Measurements from ENCODE around the gene PFKFB3. TPM values are rescaled to one million over a fixed set of nuclear protein-coding genes. Genes with fewer than 3 reads are reported as not detected.
A peak's percentile ranks its signal among the peaks of the same experiment; 100 is the strongest.
"Not testable (repeated sequence)": the region's sequence is repeated elsewhere in the genome, so short reads cannot be mapped to it uniquely, and the experiment has no call there.

PFKFB3 gene
- total and polyA plus RNA-seq, 12 donors = 5.5 to 77.3 (median 14.7) TPM

DNA sequence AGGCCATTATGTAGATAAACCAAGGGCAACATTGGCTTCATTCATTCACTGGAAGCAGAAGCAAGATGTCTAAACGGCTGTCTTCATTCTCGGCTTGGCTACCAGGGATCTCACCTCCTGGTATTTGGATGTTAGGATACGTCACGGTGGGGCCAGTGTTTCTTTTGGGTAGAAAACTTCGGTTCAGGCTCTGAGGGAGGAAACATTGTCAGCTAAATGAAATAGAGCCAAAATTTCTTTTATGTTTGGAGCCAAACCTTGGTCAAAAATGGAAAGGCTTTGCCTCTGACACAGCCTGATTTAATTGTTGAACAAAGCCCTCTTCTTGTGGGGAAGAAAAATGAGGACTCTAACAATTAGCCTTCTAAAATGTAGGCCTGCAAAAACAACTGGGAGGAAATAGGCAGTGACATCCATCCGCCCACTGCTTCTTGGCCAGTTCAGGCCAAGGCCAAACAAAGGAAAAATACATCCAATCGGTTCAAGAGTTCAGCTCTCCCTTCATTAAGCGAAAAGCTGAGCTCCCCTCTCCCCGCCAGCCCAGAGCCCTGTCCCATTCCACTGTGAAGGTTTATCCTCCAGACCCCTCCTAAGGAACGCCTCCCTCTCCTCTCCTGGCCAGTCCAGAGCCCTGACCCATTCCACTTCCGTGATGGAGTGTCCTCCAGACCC is 44.4 kb downstream of the PFKFB3 start:
- no peak overlapping the region for H3K4me3 ChIP-seq
- 57 to 59% methylated on average over 11 of the region's 11 CpGs for WGBS, 2 donors
- peak in 1 of 2 donors; percentile 44 for DNase-seq
- H3K4me1 ChIP-seq = peaks cover 0 to 22% (median 5%) of the 10 kb centered on the region in 9 donors
- no peaks in the 10 kb centered on the region for H3K9me3 ChIP-seq
- H3K27me3 ChIP-seq = no peaks in the 10 kb centered on the region
- intact Hi-C loops (cut with DNase I) = no loop called here
- peak in 7 of 8 donors; percentile 24 to 84 (median 76) for ATAC-seq
- H3K36me3 ChIP-seq = peaks cover 0 to 15% (median 0%) of the 10 kb centered on the region in 9 donors
- peak overlapping the region in 7 of 10 donors; percentile 42 to 84 (median 63) for H3K27ac ChIP-seq
- TF ChIP-seq, protein P1, sequence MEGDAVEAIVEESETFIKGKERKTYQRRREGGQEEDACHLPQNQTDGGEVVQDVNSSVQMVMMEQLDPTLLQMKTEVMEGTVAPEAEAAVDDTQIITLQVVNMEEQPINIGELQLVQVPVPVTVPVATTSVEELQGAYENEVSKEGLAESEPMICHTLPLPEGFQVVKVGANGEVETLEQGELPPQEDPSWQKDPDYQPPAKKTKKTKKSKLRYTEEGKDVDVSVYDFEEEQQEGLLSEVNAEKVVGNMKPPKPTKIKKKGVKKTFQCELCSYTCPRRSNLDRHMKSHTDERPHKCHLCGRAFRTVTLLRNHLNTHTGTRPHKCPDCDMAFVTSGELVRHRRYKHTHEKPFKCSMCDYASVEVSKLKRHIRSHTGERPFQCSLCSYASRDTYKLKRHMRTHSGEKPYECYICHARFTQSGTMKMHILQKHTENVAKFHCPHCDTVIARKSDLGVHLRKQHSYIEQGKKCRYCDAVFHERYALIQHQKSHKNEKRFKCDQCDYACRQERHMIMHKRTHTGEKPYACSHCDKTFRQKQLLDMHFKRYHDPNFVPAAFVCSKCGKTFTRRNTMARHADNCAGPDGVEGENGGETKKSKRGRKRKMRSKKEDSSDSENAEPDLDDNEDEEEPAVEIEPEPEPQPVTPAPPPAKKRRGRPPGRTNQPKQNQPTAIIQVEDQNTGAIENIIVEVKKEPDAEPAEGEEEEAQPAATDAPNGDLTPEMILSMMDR (IDR thresholded peaks at IDR 0.05) = no peak

DNA sequence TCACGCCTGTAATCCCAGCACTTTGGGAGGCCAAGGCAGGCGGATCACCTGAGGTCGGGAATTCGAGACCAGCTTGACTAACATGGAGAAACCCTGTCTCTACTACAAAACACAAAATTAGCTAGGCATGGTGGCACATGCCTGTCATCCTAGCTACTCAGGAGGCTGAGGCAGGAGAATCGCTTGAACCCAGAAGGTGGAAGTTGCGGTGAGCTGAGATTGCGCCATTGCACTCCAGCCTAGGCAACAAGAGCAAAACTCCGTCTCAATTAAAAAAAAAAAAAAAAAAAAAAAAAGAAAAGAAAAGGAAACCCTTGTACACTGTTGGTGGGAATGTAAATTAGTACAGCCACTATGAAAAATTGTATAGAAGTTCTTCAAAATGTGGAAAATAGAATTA is 46.2 kb downstream of the PFKFB3 start:
- H3K36me3 ChIP-seq; H3K27ac ChIP-seq; ATAC-seq; H3K9me3 ChIP-seq; H3K27me3 ChIP-seq; DNase-seq; intact Hi-C loops (cut with DNase I); H3K4me3 ChIP-seq: not testable (repeated sequence)
- WGBS, 2 donors = 96 to 98% methylated on average over 8 of the region's 8 CpGs
- peaks cover 0 to 19% (median 5%) of the 10 kb centered on the region in 9 donors for H3K4me1 ChIP-seq

DNA sequence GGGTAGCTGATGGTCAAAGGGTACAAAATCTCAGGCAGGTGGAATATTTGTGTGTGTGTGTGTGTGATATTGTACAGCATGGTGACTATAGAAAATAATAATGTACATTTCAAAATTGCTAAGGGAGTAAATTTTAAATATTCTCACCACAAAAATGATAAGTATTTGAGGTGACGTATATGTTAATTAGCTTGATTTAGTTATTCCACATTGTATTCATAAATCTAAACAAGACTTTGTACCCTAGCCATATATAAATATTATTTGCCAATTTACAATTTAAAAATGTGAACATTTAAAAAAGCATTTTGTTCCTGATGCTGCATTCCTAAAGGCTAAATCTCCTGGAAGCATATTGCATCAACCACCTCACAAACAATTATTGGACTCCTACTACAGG is 47.0 kb downstream of the PFKFB3 start:
- TF ChIP-seq, protein P1 (IDR thresholded peaks at IDR 0.05) = no peak
- WGBS, 2 donors = 92 to 95% methylated on average over 1 of the region's 1 CpG
- Histone ChIP-seq H3K36me3 (no peaks in the 10 kb centered on the region), H3K27ac (no peak overlapping the region), H3K4me1 (peaks cover 0 to 19% (median 5%) of the 10 kb centered on the region in 9 donors), H3K27me3 (no peaks in the 10 kb centered on the region), H3K9me3 (no peaks in the 10 kb centered on the region), H3K4me3 (no peak overlapping the region)
- DNase-seq (no peak), ATAC-seq (no peak)
- intact Hi-C loops (cut with DNase I) = no loop called here

DNA sequence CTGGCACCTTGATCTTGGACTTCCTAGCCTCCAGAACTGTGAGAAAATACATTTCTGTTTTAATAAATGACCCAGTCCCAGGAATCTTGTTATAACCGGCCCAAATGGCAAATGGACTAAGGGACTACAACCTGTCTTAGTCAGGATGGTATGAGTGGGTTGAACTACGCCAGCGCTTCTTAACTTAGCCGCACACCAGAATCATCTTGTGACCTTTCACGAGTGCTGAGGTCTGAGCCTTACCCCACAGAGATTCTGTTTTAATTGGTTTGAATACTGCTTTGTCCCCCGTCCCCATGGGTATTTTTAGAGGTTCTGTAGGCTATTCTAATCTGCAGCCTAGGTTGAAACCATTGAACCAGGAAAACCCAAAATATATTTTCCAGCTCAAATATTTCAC is 48.0 kb downstream of the PFKFB3 start:
- Histone ChIP-seq H3K4me3 (no peak overlapping the region), H3K27me3 (no peaks in the 10 kb centered on the region), H3K9me3 (no peaks in the 10 kb centered on the region), H3K4me1 (peaks cover 0 to 19% (median 5%) of the 10 kb centered on the region in 9 donors), H3K36me3 (no peaks in the 10 kb centered on the region), H3K27ac (no peak overlapping the region)
- intact Hi-C loops (cut with DNase I) = no loop called here
- ATAC-seq (no peak), DNase-seq (no peak)
- TF ChIP-seq, protein P1 (IDR thresholded peaks at IDR 0.05) = no peak
- 86 to 88% methylated on average over 6 of the region's 6 CpGs for WGBS, 2 donors

DNA sequence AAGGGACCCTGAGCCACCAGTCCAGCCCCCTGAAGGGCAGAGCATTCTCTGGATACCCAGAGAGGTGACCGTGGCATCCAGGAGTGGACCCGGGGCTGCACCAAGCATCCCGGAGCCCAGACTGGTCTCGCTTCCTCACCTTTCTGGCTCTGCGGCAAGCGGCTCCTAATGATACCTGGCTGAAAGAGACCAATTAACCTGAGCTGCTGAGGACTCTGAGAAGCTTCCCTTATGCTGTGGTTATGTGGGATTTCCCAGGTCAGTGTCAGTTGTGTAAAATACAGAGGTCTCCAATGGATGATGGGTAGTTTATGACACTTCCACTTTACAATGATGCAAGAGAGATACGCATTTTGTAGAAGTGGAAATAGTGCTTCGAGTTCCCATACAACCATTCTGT is 51.5 kb downstream of the PFKFB3 start:
- Histone ChIP-seq H3K4me3 (no peak overlapping the region), H3K4me1 (no peaks in the 10 kb centered on the region), H3K9me3 (no peaks in the 10 kb centered on the region), H3K27ac (peak overlapping the region in 1 of 10 donors; percentile 15), H3K36me3 (no peaks in the 10 kb centered on the region), H3K27me3 (no peaks in the 10 kb centered on the region)
- ATAC-seq (no peak), DNase-seq (no peak)
- WGBS, 2 donors = 96% methylated on average over 8 of the region's 8 CpGs
- intact Hi-C loops (cut with DNase I) = no loop called here
- TF ChIP-seq, protein P1 (IDR thresholded peaks at IDR 0.05) = no peak

All from heart right ventricle (tissue), 16 donors.